ENCODE measurements around the gene C1QTNF6.

Gene C1QTNF6

GRCh38 chr22:37199760-37200108 lies 11.7 kb upstream of the C1QTNF6 start:
- Mint-ChIP-seq H3K27me3 (ENCODE audit: low read depth, poor library complexity) (peaks cover 7% of the 10 kb centered on the region), H3K4me3 (no peak overlapping the region), H3K36me3 (ENCODE audit: low read depth) (no peaks in the 10 kb centered on the region), H3K27ac (no peak overlapping the region), H3K4me1 (peaks cover 41% of the 10 kb centered on the region), H3K9me3 (no peaks in the 10 kb centered on the region)
- TF ChIP-seq CTCF (IDR thresholded peaks at IDR 0.05): no peak
- no peak for DNase-seq

GRCh38 chr22:37199103-37199759 lies 11.2 kb upstream of the C1QTNF6 start:
- Mint-ChIP-seq H3K9me3 (no peaks in the 10 kb centered on the region), H3K36me3 (ENCODE audit: low read depth) (no peaks in the 10 kb centered on the region), H3K27me3 (ENCODE audit: low read depth, poor library complexity) (peaks cover 7% of the 10 kb centered on the region), H3K4me3 (peak overlapping the region; percentile 79), H3K27ac (peak overlapping the region; percentile 81), H3K4me1 (peaks cover 46% of the 10 kb centered on the region)
- peak; percentile 94 for TF ChIP-seq CTCF (IDR thresholded peaks at IDR 0.05)
- peak; percentile 100 for DNase-seq

DNA sequence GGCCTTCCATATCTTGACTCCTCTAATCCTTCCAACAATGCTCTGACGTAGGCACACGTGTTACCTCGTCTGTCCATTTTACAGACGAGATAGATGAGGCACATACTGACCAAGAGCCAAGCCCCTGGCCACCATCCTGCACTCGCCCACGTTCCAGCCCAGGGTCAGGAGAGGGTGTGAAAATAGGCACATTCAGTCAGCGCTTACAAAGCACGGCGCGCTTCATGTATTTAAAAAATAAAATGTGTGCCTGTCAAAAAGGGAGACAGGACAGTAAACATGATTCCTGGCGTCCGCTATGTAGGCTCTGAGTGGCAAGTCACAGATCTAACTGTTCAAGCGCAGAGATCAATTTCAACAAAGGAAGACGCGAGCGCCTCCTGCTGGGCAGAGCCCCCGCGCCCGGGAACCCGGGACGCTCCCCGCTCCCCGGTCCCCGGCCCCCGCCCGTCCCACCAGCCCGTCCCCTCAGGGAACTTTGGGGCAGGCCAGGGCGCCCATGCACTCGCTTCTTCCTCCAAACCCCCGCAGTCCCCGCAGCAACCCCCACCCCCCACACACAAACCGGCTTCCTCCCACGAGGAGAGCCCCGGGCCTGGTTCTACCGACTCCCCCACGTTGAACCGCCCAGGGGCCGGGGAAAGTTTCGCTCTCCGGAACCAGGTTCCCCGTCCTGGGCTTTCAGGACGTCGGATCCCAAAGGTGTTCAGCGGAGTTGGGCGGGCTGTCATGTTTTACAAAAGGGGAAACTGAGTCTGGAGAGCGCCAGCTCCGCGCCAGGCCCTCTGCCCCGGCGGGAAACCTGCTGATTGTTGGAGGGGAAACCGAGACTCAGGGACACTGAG lies 10.4 kb upstream of the C1QTNF6 start:
- H3K27ac Mint-ChIP-seq: peak overlapping the region; percentile 94
- peaks cover 48% of the 10 kb centered on the region for H3K4me1 Mint-ChIP-seq
- H3K9me3 Mint-ChIP-seq: peaks cover 7% of the 10 kb centered on the region
- peaks cover 5% of the 10 kb centered on the region for H3K27me3 Mint-ChIP-seq (ENCODE audit: low read depth, poor library complexity)
- H3K4me3 Mint-ChIP-seq: peak overlapping the region; percentile 79
- DNase-seq: peak; percentile 95
- TF ChIP-seq CTCF (IDR thresholded peaks at IDR 0.05): peak; percentile 93
- H3K36me3 Mint-ChIP-seq (ENCODE audit: low read depth): no peaks in the 10 kb centered on the region

DNA sequence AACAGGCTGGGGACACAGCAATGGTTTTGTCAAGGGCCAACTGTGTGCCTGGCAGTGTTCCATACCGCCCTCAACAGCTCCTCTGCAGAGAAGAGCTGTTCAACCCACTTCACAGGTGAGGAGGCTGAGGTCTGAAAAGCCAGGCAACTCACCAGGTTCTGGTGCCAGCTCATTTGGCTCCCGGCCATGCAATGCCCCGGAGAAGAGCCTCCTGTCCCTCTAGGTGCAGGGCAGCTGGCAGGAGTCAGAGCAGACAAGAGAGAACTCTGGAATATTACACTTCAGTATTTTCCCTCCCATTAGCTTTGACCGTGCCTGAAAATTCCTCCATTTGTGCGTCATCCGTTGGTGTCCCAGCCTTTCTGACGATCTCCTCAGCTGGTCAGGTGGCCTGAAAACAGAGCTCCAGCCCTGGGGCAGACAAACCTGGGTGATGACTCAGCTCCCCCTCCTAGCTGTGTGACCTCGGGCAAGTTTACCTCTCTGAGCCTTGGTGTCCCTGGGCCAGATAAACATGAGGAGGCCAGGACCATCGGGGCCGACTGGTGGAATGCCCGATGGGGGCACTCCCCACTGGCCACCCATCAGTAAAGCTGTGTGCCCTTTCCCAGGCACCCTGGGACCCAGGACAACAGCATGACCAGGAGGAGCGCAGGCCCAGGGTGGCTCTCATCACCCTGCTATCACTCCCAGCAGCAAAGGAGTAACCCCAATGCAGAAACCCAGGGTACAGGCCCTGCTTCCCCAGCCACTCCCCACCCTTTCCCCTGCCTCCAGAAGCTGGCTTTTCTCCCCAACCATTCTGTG lies 9.6 kb upstream of the C1QTNF6 start:
- peak overlapping the region; percentile 79 for H3K4me3 Mint-ChIP-seq
- no peak for DNase-seq
- peaks cover 42% of the 10 kb centered on the region for H3K4me1 Mint-ChIP-seq
- no peak for TF ChIP-seq CTCF (IDR thresholded peaks at IDR 0.05)
- H3K9me3 Mint-ChIP-seq: peaks cover 15% of the 10 kb centered on the region
- H3K36me3 Mint-ChIP-seq (ENCODE audit: low read depth): peaks cover 2% of the 10 kb centered on the region
- H3K27ac Mint-ChIP-seq: peak overlapping the region; percentile 94
- peaks cover 3% of the 10 kb centered on the region for H3K27me3 Mint-ChIP-seq (ENCODE audit: low read depth, poor library complexity)

DNA sequence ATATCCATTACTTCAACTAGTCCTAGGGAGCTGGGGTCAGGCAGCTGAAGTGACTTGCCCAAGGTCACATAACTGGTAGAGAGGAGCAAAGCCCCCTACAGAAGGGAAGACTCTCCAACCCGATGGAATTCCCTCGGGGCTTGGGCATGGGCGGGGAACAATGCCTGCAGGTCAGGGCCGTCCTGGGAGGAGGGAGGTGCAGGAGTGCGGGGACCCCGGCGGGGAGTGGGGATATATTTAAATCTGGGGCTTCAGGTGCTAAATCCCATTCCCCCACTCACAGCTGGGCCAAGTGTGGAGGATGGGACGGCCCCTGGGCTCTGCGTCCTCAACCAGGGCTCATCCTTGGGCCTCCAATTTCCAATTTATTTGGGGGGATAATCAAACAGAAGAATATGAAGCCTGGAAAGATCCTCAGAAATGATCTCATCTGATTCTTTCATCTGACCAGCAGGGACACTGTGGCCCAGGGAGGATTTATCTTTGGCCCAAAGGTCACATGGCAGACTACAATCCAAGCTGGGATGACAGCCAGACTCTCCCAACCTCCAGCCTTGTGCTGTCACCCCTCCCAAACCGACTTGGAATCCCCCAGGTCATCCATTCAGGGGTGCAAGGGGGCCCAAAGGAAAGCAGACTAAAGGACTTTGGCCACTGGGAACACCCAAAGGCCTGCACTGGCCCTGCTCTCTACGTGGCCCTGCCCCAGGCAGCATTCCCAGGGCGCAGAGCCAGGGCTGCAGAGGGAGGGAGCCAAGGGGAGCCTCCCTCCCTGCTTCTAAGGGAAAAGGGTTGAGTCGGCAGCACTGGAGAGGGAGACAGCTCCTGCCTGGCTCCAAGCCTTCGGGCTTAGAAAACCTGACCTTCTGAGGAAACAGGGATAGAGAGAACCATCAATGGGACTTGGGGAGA lies 8.7 kb upstream of the C1QTNF6 start:
- Mint-ChIP-seq H3K4me1 (peaks cover 42% of the 10 kb centered on the region), H3K4me3 (no peak overlapping the region), H3K27ac (no peak overlapping the region), H3K9me3 (peaks cover 24% of the 10 kb centered on the region), H3K27me3 (ENCODE audit: low read depth, poor library complexity) (peaks cover 3% of the 10 kb centered on the region), H3K36me3 (ENCODE audit: low read depth) (peaks cover 10% of the 10 kb centered on the region)
- no peak for DNase-seq
- TF ChIP-seq CTCF (IDR thresholded peaks at IDR 0.05): no peak

All from nephron progenitor cell (in vitro differentiated cells).